LNCaP clone FGC (cell line): ENCODE data around the gene PUS1.
"Not testable (repeated sequence)": the region's sequence is repeated elsewhere in the genome, so short reads cannot be mapped to it uniquely, and the experiment has no call there.

ENCODE experiments used
- DNase-seq: peaks from one replicate; pipeline ENCODE4 v3.0.0-alpha.2; 2011; ENCODE audit warnings: low read depth
- H3K4me3 ChIP-seq: 2 replicates; pipeline ENCODE4 v1.5.1; 2011; ENCODE audit warnings: mild to moderate bottlenecking, low read depth, low read length, control low read depth
- CTCF ChIP-seq: IDR thresholded peaks from 2 replicates; pipeline ENCODE4 v1.5.1; 2012; ENCODE audit warnings: mild to moderate bottlenecking; ENCODE audit not compliant: control insufficient read depth, insufficient read depth; ENCODE audit errors: extremely low read depth

Gene PUS1

GRCh38 chr12:131942671-131943070 lies 13.6 kb downstream of the PUS1 start:
- no peak for DNase-seq
- no peak for TF ChIP-seq CTCF

GRCh38 chr12:131943389-131943788 lies 14.3 kb downstream of the PUS1 start:
- no peak for TF ChIP-seq CTCF
- no peak overlapping the region for H3K4me3 ChIP-seq

More at GRCh38 chr12:131942671-131943070, 13.6 kb downstream of the PUS1 start:
- H3K4me3 ChIP-seq: no peak overlapping the region

GRCh38 chr12:131943876-131944275 lies 14.8 kb downstream of the PUS1 start:
- no peak overlapping the region for H3K4me3 ChIP-seq
- DNase-seq: no peak
- no peak for TF ChIP-seq CTCF

More at GRCh38 chr12:131943389-131943788, 14.3 kb downstream of the PUS1 start:
- DNase-seq: no peak

GRCh38 chr12:131944601-131945251 lies 15.7 kb downstream of the PUS1 start:
- no peak for DNase-seq
- no peak overlapping the region for H3K4me3 ChIP-seq
- no peak for TF ChIP-seq CTCF

GRCh38 chr12:131946757-131947156 lies 17.7 kb downstream of the PUS1 start:
- DNase-seq: no peak
- no peak overlapping the region for H3K4me3 ChIP-seq
- no peak for TF ChIP-seq CTCF

GRCh38 chr12:131947482-131948027 lies 18.5 kb downstream of the PUS1 start:
- no peak overlapping the region for H3K4me3 ChIP-seq
- DNase-seq: no peak
- no peak for TF ChIP-seq CTCF

GRCh38 chr12:131948166-131948712 lies 19.2 kb downstream of the PUS1 start:
- no peak for DNase-seq
- no peak overlapping the region for H3K4me3 ChIP-seq
- TF ChIP-seq CTCF: no peak

- not testable (repeated sequence) for DNase-seq
- H3K4me3 ChIP-seq: peak overlapping the region; percentile 50
Observed at GRCh38 chr12:131948713-131949430, 19.8 kb downstream of the PUS1 start.
